ENCODE data around the gene NIN. TPM values are rescaled to one million over a fixed set of nuclear protein-coding genes. Genes with fewer than 3 reads are reported as not detected.

Gene NIN
- total RNA-seq, 1 experiment from 2014 or later, result 37.1 TPM

DNA sequence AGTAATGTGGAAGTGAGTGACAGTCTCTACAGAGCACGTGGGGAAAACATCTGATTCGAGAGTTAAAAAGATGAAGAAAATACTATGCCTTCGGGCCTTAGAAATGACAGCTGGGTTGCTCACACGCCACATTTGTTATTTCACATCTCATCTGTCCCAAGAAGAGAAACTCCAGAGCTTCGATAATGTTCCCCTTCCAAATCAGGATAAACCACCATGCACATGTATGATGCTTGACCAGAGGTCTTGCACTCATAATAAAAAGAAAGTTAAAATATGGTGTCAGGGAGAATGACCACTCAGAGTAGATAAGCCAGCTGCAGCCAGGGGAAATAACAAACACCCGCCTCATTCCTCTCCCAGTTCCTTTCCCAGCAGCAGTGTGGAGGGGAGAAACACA is 34.6 kb downstream of the NIN start:
- no peaks in the 10 kb centered on the region for H3K27me3 ChIP-seq (ENCODE audit: control insufficient read depth, insufficient read depth, low read length)
- no TSS peak for BruUV-seq (replicated peaks)
- no peaks in the 10 kb centered on the region for H3K4me1 ChIP-seq (ENCODE audit: control insufficient read depth, insufficient read depth, low read length)
- TF ChIP-seq, protein P1, sequence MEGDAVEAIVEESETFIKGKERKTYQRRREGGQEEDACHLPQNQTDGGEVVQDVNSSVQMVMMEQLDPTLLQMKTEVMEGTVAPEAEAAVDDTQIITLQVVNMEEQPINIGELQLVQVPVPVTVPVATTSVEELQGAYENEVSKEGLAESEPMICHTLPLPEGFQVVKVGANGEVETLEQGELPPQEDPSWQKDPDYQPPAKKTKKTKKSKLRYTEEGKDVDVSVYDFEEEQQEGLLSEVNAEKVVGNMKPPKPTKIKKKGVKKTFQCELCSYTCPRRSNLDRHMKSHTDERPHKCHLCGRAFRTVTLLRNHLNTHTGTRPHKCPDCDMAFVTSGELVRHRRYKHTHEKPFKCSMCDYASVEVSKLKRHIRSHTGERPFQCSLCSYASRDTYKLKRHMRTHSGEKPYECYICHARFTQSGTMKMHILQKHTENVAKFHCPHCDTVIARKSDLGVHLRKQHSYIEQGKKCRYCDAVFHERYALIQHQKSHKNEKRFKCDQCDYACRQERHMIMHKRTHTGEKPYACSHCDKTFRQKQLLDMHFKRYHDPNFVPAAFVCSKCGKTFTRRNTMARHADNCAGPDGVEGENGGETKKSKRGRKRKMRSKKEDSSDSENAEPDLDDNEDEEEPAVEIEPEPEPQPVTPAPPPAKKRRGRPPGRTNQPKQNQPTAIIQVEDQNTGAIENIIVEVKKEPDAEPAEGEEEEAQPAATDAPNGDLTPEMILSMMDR (IDR thresholded peaks at IDR 0.05), result no peak
- TF ChIP-seq POLR2AphosphoS5 (IDR thresholded peaks at IDR 0.05; ENCODE audit: low read depth, low read length), result no peak
- TF ChIP-seq TCF7L2 (IDR thresholded peaks at IDR 0.05; ENCODE audit: low read depth, low read length), result no peak
- TF ChIP-seq, protein P2, sequence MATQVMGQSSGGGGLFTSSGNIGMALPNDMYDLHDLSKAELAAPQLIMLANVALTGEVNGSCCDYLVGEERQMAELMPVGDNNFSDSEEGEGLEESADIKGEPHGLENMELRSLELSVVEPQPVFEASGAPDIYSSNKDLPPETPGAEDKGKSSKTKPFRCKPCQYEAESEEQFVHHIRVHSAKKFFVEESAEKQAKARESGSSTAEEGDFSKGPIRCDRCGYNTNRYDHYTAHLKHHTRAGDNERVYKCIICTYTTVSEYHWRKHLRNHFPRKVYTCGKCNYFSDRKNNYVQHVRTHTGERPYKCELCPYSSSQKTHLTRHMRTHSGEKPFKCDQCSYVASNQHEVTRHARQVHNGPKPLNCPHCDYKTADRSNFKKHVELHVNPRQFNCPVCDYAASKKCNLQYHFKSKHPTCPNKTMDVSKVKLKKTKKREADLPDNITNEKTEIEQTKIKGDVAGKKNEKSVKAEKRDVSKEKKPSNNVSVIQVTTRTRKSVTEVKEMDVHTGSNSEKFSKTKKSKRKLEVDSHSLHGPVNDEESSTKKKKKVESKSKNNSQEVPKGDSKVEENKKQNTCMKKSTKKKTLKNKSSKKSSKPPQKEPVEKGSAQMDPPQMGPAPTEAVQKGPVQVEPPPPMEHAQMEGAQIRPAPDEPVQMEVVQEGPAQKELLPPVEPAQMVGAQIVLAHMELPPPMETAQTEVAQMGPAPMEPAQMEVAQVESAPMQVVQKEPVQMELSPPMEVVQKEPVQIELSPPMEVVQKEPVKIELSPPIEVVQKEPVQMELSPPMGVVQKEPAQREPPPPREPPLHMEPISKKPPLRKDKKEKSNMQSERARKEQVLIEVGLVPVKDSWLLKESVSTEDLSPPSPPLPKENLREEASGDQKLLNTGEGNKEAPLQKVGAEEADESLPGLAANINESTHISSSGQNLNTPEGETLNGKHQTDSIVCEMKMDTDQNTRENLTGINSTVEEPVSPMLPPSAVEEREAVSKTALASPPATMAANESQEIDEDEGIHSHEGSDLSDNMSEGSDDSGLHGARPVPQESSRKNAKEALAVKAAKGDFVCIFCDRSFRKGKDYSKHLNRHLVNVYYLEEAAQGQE (IDR thresholded peaks at IDR 0.05; ENCODE audit: insufficient read depth in 1 of 2, low read depth in 2 of 2, low read length in 1 of 2), result no peak
- TF ChIP-seq SIN3A (IDR thresholded peaks at IDR 0.05; ENCODE audit: borderline replicate concordance, insufficient read depth, low read depth, low read length), result no peak
- intact Hi-C loops (cut with micrococcal nuclease; ENCODE audit: unreplicated experiment), result no loop called here
- POLR2A ChIA-PET, result no interaction called here
- DNase-seq (ENCODE audit: low read depth, low spot score) (no peak), ATAC-seq (no peak)
- in situ Hi-C loops (cut with HindIII; ENCODE audit: low pct_unique_long_range_greater_than_20kb, low sequenced_read_pairs), result no loop called here
- H3K27ac ChIP-seq (ENCODE audit: low read length), result no peak overlapping the region
- no peak overlapping the region for H3K4me3 ChIP-seq (ENCODE audit: low read depth in 2 of 2, low read length in 2 of 2)
- no peaks in the 10 kb centered on the region for H3K9me3 ChIP-seq (ENCODE audit: control insufficient read depth, insufficient read depth, low read depth, low read length)
- CTCF ChIA-PET, result interaction anchor here (0.5 kb wide), 1 partner anchor 676 kb away, joined by 3 read pairs; no protein-coding TSS in a partner anchor
- H3K36me3 ChIP-seq (ENCODE audit: control insufficient read depth, insufficient read depth, low read length), result no peaks in the 10 kb centered on the region

DNA sequence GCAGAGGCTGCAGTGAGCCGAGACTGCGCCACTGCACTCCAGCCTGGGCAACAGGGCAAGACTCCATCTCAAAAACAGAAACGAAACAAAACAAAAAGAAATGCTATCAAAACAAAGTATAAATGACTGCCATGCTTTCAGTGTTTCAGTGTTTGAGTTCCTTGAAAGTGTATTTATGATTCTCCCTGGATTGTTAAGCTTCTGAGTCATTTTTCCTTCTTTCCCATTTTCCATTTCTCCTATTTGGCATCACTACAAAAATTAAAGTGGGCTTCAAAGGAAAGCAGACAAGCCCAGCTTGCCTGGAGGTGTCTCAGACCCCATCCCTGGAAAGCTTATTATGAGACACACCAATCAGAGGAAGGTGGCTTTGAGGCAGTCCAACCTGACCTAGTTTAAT is 35.1 kb downstream of the NIN start:
- in situ Hi-C loops (cut with HindIII; ENCODE audit: low pct_unique_long_range_greater_than_20kb, low sequenced_read_pairs) (no loop called here), intact Hi-C loops (cut with micrococcal nuclease; ENCODE audit: unreplicated experiment) (no loop called here)
- H3K27ac ChIP-seq (ENCODE audit: low read length), result no peak overlapping the region
- H3K4me3 ChIP-seq (ENCODE audit: low read depth in 2 of 2, low read length in 2 of 2), result no peak overlapping the region
- ChIA-PET CTCF (no interaction called here), POLR2A (no interaction called here)
- no peaks in the 10 kb centered on the region for H3K4me1 ChIP-seq (ENCODE audit: control insufficient read depth, insufficient read depth, low read length)
- no peaks in the 10 kb centered on the region for H3K27me3 ChIP-seq (ENCODE audit: control insufficient read depth, insufficient read depth, low read length)
- no peak for DNase-seq (ENCODE audit: low read depth, low spot score)
- no TSS peak for BruUV-seq (replicated peaks)
- H3K9me3 ChIP-seq (ENCODE audit: control insufficient read depth, insufficient read depth, low read depth, low read length), result no peaks in the 10 kb centered on the region
- no peaks in the 10 kb centered on the region for H3K36me3 ChIP-seq (ENCODE audit: control insufficient read depth, insufficient read depth, low read length)
- no peak for ATAC-seq
- TF ChIP-seq, protein P1 (IDR thresholded peaks at IDR 0.05), result no peak
- no peak for TF ChIP-seq POLR2AphosphoS5 (IDR thresholded peaks at IDR 0.05; ENCODE audit: low read depth, low read length)
- TF ChIP-seq TCF7L2 (IDR thresholded peaks at IDR 0.05; ENCODE audit: low read depth, low read length), result no peak
- TF ChIP-seq, protein P2 (IDR thresholded peaks at IDR 0.05; ENCODE audit: insufficient read depth in 1 of 2, low read depth in 2 of 2, low read length in 1 of 2), result no peak
- no peak for TF ChIP-seq SIN3A (IDR thresholded peaks at IDR 0.05; ENCODE audit: borderline replicate concordance, insufficient read depth, low read depth, low read length)
